Neuron (in vitro differentiated cells): Measurements from ENCODE around the gene ADD2.

Experiments used
- H2AFZ ChIP-seq: one replicate; pipeline ENCODE4 v1.6.1; 2013; ENCODE audit warnings: low read depth, mild to moderate bottlenecking, inconsistent platforms, low read length, moderate library complexity
- H3K27me3 ChIP-seq: one replicate; pipeline ENCODE4 v1.6.1; 2013; ENCODE audit warnings: low read length; ENCODE audit not compliant: insufficient read depth
- H3K36me3 ChIP-seq: one replicate; pipeline ENCODE4 v1.6.1; 2013; ENCODE audit warnings: low read length; ENCODE audit not compliant: insufficient read depth
- H3K4me1 ChIP-seq: one replicate; pipeline ENCODE4 v1.6.1; 2013; ENCODE audit warnings: low read length; ENCODE audit not compliant: insufficient read depth
- H3K4me3 ChIP-seq: 2 replicates; pipeline ENCODE4 v1.5.1; 2013; ENCODE audit warnings: mild to moderate bottlenecking, low read length, moderate library complexity
- H3K9me3 ChIP-seq: one replicate; pipeline ENCODE4 v1.6.1; 2013; ENCODE audit warnings: low read length

The ADD2 gene

DNA sequence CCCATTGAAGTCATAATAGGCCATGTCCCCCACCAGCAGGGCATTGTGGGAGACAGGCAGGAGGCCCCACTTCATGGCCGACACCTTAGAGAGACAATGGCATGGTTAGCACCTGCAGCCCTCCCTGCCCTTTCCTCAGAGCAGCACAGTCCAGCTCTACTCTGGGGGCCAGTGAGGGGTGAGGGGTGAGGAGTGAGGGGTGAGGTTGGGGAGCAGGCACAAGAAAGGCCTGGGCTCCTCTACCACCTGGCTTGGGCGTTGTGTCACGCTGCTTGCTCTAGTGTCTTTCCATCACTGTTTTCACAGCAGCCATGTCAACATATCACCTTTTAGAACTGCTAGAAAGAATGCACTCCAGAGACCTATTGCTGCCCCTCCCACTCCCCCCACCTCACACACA is 77.2 kb downstream of the ADD2 start:
- no peaks in the 10 kb centered on the region for H3K9me3 ChIP-seq
- H3K4me3 ChIP-seq: no peak overlapping the region
- H3K4me1 ChIP-seq: peaks cover 15% of the 10 kb centered on the region
- no peaks in the 10 kb centered on the region for H3K27me3 ChIP-seq
- no peak overlapping the region for H2AFZ ChIP-seq
- peaks cover 91% of the 10 kb centered on the region for H3K36me3 ChIP-seq

DNA sequence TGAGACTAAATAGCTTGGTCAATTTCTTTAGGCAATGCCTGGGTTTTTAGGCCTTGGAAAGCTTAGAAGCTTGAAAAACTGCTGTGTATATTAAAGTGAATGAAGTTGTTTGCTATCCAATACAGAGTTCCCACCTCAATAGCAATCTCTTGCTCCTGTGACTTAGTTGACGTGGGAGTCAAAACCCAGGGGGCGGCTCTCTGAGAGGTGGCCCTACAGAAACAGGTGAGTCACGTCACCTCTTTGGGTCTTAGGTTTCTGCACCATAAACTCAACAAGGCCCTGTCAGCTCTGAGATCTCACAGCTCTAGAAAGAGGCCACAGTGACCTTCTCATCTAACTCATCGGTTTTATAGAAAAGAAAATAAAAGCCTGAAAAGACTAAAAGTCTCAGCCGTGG is 79.6 kb downstream of the ADD2 start:
- H3K27me3 ChIP-seq: no peaks in the 10 kb centered on the region
- H3K4me3 ChIP-seq: no peak overlapping the region
- H2AFZ ChIP-seq: no peak overlapping the region
- H3K4me1 ChIP-seq: peaks cover 18% of the 10 kb centered on the region
- H3K36me3 ChIP-seq: peaks cover 91% of the 10 kb centered on the region
- H3K9me3 ChIP-seq: no peaks in the 10 kb centered on the region

DNA sequence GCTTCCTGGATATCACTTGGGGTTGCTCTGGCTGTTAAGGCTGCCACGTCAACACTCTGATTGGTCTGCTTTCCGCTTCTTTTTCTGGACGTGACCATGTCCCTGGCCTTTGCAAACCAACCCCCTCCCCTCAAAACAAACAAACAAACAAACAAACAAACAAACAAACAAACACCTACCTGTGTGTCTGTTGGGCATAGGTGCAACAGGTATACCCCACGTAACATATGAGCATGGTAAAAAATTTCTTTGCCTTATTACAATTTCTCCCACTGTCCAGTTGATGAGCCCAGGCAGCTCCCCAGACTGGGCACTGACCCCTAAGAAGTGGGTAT is 80.6 kb downstream of the ADD2 start:
- Histone ChIP-seq H2AFZ (no peak overlapping the region), H3K9me3 (no peaks in the 10 kb centered on the region), H3K4me1 (peaks cover 18% of the 10 kb centered on the region), H3K4me3 (no peak overlapping the region), H3K36me3 (peaks cover 91% of the 10 kb centered on the region), H3K27me3 (no peaks in the 10 kb centered on the region)

DNA sequence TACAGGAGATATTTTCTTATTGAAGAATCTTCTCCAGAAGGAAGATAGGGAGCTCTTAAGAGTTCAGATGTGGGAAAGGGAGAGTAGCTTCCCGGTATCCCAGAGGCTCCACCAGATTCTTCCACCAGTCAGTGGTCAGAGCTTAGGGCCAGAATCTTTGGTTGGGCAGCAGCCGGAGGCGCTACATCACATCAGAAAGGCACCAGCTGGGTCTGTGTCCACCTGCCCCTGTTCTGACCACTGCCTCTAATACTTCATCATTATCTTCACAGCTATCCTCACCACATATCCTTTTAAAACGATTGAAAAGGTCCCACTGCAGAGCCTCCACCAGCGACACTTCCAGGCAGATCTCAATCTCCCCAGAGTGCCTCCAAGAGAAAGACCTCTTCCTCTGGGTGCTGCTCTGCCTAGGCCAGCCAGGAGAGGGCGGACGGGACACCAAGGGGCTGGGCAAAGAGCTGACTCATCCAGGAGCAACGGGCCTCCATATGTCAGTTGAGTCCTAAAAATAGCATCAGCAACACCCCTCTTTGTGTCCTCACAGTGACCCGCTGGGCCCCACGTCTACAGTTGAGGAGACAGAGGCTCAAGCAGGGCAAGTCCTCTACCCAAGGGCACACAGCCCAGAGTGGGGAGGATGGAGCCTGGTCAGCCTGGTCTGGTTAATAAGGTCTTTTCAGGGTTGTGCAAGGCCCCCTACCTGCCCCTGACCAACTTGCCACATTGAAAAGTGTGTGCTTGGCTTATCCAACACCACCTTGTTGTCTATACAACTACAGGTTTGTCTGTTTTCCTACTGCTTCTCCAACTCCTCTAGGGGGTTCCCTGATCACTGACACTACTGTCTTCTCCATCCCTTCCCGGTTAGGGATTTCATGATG is 81.2 kb downstream of the ADD2 start:
- no peak overlapping the region for H3K4me3 ChIP-seq
- peaks cover 18% of the 10 kb centered on the region for H3K4me1 ChIP-seq
- H3K27me3 ChIP-seq: no peaks in the 10 kb centered on the region
- no peak overlapping the region for H2AFZ ChIP-seq
- H3K36me3 ChIP-seq: peaks cover 91% of the 10 kb centered on the region
- H3K9me3 ChIP-seq: no peaks in the 10 kb centered on the region

DNA sequence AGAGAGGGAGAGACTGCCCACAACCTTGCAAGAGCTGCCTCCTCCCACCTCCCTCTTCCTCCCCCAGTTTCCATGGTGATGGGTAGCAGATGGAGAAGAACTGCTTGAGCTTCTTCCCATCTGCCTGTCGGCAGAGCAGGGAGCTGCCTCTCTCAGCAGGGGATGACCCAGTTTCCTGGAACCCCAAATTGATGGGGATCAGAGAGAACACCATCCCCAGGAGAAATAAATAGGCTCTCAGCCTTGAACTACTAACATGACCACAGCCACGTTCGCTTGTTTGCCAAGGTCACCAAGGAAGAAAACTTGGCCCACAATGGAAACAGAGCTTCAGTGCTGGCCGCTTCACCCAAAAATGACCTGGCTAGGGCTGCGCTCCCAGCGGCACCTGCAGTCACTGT is 82.2 kb downstream of the ADD2 start:
- Histone ChIP-seq H3K36me3 (peaks cover 90% of the 10 kb centered on the region), H3K4me3 (no peak overlapping the region), H3K9me3 (no peaks in the 10 kb centered on the region), H2AFZ (no peak overlapping the region), H3K4me1 (peaks cover 18% of the 10 kb centered on the region), H3K27me3 (no peaks in the 10 kb centered on the region)

DNA sequence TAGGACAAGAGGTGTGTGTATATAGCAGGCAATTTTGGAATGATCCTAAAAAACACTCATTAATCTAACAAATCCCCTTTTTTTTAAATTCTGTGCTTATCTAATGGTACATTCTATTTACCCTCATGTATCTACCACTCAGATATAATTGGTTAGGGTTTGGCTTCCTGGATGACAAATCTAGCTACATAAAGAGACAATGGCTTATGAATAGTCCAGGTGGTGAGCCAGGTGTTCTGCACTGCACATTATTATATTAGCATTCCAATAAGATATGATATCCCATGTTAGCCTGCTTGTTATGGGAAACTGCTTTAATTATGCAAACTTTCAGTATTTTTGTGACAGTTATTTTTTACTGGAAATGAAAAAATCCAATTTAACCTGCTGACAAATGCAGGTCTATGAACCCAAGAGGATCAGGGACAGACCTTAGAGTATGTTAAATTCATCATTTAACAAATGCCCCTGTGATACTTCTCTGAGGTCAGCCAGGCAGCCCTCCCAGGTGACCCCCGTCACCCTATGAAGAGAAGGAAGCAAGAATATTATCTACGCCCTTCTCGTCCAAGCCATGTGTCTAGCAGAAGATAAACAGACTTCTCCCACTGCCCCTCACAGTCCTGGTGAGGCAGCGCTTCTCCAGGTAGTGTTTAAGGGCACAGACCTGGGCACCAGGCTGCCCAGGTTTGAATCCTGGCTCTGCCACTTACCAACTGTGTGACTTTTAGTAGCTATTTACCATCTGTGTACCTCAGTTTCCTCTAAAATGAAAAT is 83.0 kb downstream of the ADD2 start:
- peaks cover 18% of the 10 kb centered on the region for H3K4me1 ChIP-seq
- no peaks in the 10 kb centered on the region for H3K9me3 ChIP-seq
- no peak overlapping the region for H2AFZ ChIP-seq
- no peaks in the 10 kb centered on the region for H3K27me3 ChIP-seq
- H3K4me3 ChIP-seq: no peak overlapping the region
- peaks cover 92% of the 10 kb centered on the region for H3K36me3 ChIP-seq

DNA sequence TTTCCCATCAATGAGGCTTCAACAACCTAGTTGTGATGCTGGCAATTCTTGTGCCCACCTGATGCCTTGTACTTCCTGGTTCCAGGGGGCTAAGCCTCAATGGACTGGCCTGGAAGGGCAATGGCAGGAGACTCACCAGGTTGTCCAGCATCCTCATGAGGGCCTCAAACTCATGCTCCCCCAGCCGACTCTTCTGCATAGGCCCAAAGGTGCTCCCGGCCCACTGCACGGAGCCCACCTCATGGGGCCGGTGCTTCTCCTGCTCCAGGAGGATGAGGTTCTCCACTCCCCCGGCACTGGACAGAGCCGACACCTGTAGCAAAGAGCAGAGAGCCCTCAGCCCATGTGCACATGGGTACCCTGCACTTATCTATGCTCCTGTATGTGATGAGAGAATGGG is 84.5 kb downstream of the ADD2 start:
- no peak overlapping the region for H2AFZ ChIP-seq
- H3K4me3 ChIP-seq: no peak overlapping the region
- no peaks in the 10 kb centered on the region for H3K27me3 ChIP-seq
- peaks cover 95% of the 10 kb centered on the region for H3K36me3 ChIP-seq
- H3K9me3 ChIP-seq: no peaks in the 10 kb centered on the region
- peaks cover 18% of the 10 kb centered on the region for H3K4me1 ChIP-seq

DNA sequence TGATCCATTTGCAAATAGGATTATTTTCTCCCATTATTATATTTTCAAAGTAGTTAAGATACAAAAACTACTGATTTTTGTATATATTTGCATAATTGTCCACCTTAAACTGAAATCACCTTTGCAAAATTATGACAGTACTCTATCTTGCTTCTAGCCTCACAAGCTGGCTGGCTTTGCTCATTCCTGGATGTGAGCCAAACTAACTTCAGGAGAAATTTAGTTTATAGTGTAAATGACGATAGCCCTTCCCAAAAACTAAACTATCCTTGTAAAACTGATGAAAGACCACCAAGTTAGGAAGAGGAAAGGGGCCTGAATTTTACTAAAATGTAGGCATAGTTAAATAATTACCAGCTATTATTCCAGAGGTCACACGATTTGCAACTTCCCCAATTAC is 87.3 kb downstream of the ADD2 start:
- Histone ChIP-seq H3K4me1 (peaks cover 2% of the 10 kb centered on the region), H2AFZ (no peak overlapping the region), H3K4me3 (no peak overlapping the region), H3K36me3 (peaks cover 95% of the 10 kb centered on the region), H3K27me3 (no peaks in the 10 kb centered on the region), H3K9me3 (no peaks in the 10 kb centered on the region)

DNA sequence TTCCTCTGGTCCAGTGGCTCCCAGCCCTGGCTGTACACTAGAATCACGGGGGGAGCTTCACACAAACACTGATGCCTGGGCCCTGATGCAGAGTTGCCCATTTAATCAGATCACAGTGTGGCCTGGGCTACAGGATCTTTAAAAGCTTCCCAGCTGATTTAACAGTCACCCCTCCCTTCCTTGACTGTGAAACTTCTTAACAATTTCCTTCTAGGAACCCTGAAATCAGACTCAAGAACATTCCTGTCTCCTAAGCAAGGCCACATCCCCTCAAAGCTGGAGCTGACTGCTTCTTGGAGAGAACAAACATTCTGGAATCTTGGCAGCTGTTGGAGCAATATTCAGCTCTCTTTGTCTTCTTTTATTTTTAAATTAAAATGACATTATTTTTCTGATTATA is 88.7 kb downstream of the ADD2 start:
- no peak overlapping the region for H3K4me3 ChIP-seq
- H2AFZ ChIP-seq: no peak overlapping the region
- no peaks in the 10 kb centered on the region for H3K9me3 ChIP-seq
- H3K36me3 ChIP-seq: peaks cover 95% of the 10 kb centered on the region
- no peaks in the 10 kb centered on the region for H3K27me3 ChIP-seq
- no peaks in the 10 kb centered on the region for H3K4me1 ChIP-seq

DNA sequence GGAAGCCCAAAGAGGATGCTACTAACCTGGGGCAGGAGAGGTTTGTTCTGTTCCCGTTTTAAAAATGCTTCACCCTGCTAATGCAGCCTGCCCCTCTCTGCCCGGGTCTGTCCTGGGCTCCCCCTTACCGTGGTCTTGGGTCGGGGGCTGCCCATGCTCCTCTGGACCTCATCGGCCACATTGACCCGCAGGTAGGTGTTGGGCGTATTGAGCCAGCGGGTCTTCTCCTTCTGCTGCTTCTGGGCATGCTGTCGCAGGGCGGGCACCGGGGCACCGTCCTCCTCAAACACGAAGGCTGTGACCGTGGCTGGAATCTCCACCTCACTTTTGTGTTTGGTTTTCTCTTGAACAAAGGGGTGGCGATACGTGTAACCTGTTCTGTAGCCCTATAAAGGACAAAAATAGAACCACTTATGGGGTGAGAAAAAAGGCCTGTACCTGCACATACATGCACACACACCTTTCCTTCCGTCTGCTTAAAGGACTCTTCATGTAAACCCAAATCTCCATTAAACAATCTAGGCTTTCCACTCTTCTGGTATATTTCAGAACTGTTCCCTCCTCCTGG is 89.3 kb downstream of the ADD2 start:
- Histone ChIP-seq H2AFZ (no peak overlapping the region), H3K4me1 (no peaks in the 10 kb centered on the region), H3K27me3 (no peaks in the 10 kb centered on the region), H3K4me3 (no peak overlapping the region), H3K9me3 (no peaks in the 10 kb centered on the region), H3K36me3 (peaks cover 95% of the 10 kb centered on the region)

DNA sequence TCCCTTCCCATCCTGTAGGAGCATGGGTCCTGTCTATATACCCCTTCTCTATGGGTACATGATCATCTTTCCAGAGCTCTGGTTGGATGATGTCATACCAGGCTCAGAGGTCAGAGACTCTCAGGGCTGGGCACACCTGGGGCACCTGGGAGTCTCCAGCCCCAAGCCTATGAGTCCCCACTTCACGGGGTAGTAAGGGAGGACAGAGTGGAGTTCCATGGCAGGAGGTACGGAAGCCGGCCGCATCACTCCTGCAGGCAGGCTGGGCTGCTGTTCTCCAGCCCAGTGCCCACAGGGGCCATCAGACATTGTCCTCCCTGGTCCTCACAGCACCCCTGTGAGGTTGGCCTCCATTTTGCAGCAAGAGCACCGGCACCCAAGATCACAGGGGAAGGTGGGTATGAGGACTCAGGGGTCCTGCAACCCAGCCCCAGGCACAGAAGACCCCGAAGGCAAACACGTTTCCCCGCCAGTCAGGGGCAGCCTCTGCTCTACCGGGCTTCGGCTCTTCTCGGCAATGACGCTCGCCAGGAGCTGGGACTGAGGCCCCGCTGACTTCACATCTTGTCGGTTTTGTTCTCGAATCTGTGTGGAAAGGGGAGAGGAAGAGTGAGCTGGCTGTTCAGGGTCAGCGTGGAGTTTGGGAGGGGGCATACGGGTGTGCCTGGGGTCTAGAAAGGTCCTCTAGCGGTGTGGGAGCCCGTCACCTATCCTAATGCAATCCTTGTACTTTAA is 91.5 kb downstream of the ADD2 start:
- no peak overlapping the region for H3K4me3 ChIP-seq
- no peaks in the 10 kb centered on the region for H3K9me3 ChIP-seq
- no peaks in the 10 kb centered on the region for H3K27me3 ChIP-seq
- H3K36me3 ChIP-seq: peaks cover 96% of the 10 kb centered on the region
- H3K4me1 ChIP-seq: no peaks in the 10 kb centered on the region
- no peak overlapping the region for H2AFZ ChIP-seq

DNA sequence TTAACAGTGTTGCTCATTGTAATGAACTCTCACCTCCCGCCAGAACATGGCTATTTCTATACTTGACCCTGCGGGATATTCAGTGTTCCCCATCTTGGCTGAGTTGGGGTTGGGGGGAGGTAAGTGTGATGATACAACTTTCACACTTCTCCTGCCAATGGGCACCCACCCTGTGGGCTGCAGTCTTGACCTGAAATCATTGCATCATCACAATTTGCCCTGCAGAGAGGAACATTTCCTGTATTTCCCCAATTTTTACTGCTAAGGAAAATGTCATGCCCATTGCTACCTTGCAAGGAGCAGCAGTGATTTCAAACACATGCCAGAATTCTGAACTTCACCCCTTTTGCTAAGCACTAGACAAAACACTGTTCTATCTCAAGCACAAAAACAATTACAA is 92.1 kb downstream of the ADD2 start:
- H3K9me3 ChIP-seq: no peaks in the 10 kb centered on the region
- H3K36me3 ChIP-seq: peaks cover 96% of the 10 kb centered on the region
- no peak overlapping the region for H2AFZ ChIP-seq

More for the DNA sequence above, 92.1 kb downstream of the ADD2 start:
- H3K27me3 ChIP-seq: no peaks in the 10 kb centered on the region
- H3K4me3 ChIP-seq: no peak overlapping the region
- no peaks in the 10 kb centered on the region for H3K4me1 ChIP-seq
